Measurements from ENCODE around the gene PTGS1.
"Not testable (repeated sequence)": the region's sequence is repeated elsewhere in the genome, so short reads cannot be mapped to it uniquely, and the experiment has no call there.

PTGS1 gene

DNA sequence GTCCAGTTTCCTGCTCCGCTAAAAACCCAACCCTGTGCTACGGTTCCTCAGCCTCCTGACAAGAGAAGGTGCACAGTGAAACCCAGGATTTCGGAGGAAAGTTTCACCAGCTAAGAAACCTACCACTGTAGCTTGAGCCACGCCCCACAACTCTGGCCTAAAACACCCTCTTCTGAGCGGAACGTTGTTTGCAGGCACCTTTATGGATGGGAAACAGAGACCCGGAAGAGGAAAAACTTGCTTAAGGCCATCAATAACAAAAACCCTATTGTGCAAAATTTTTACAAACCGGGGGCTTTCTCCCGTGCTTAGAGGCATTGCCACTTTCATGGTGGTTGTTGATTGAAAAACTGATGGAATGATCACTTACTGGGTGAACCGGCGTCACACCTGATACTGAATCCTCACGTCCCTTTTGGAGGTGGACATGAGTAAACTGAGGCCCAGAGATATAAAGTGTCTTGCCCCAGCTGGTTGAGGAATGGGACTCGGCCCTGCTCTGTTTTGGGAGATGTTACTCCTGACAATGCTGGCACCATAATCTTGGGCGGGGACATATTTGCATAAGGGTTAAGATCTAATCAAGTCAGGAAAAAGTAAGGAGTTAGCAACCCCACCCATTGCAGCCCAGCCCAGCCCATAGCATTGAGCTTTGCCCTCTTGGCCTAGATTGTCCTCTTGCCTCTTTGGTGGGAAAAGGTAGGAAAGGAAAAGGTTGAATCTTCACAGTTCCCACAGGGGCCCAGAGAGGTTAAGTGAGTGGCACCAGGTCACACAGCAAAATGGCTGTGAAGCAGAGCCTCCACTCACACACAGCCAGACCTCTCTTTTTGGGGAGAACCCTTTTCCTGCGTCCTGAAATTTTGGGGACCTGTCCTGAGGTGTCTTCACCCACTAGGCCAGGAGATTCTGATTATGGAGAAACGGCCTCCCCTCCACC, 23.2 kb upstream of the PTGS1 start:
- no peak for DNase-seq (ENCODE audit: low read depth in 2 of 2)

DNA sequence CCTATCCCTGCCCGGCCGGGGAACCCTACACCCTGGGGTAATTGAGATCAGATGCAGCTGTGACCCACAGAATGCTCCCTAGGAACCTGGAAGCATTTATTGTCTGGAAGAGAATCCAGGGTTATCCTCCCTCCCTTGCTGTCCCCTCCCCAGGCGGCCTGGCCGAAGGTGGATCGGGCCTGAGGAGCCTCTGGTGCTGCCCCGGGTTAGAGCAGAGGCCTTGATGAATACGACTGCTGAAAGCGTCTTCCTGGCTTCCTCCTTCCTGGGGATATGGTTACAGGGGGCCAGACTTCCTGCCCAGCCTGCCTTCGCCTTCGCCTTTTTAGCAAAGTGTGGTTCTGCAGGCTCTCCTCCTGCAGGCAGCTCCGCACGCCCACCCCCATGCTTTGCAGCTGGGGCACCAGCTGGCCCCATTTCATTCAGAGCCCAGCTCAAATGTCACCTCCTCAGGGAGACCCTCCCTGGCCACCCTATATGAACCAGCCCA, 22.5 kb upstream of the PTGS1 start:
- DNase-seq (ENCODE audit: low read depth in 2 of 2): no peak

DNA sequence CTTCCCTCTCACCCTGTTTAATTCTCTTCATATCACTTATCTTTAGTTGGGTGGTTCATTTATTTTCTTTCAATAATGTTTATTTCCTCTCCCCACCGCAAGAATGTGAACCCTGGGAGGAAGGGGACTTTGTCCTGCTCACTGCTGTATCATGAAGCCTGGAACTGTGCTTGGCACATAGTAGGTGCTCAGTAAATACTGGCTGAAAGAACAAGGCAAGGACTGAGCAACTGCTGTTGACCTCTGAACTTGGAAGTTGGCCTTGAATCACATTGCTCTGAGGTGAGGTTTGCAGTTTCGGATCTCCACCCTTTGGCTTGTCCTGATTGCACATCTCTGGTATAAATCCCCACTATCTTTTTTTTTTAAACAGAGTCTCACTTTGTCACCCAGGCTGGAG, 22.0 kb upstream of the PTGS1 start:
- no peak for DNase-seq (ENCODE audit: low read depth in 2 of 2)

DNA sequence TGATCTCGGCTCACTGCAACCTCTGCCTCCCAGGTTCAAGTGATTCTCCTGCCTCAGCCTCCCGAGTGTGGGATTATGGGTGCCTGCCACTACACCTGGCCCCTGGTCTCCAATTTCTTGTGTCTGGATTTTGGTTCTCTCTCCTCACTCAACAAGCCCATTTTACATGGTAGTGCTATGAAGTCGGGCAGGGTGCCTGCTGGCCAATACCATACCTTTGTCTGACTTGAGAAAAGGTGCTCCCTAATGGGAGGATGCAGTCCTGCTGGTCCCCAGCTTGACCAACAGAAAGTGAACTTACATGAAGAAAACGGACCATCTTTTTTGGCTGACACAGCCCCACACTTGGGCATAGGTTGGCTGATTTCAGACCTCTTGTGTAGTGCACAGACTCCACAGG, 21.6 kb upstream of the PTGS1 start:
- DNase-seq (ENCODE audit: low read depth in 2 of 2): no peak

DNA sequence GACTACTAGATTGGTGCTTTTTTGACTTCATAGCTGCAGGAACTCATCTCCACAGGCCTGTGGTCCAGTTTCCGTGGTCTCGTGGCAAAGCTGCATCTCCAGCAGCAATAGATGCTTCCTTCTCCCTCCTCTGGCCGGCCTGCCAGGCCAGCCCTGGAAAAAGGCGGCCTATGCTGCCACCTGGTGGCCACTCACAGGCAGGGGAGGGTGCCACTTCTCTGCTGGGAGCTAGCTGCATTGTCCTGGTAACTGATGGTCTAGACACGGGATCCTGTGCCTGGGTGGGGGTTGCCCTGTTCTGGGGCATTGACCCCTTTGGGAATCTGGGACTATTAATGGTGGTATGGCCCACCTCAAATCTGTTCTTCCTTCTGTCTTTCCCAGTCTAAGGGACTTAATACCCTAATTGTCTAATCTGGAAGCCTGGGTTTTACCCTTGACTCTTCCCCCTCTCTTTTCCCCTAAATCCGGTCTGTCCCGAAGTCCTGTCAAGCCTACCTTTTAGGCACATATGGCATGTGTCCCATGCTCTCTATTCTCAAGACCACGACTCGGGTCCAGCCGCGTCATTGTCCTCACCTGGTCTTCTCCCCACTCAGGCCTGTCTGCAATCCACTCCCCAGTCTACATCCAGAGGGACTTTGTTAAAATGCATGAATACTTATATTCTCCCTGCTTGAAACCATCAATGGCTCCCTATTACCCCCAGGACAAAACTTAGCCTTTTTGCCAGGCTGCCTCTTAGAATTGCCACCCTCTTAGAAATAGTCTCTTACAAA, 20.1 kb upstream of the PTGS1 start:
- peak; percentile 33 to 59 for DNase-seq (ENCODE audit: low read depth in 2 of 2)

DNA sequence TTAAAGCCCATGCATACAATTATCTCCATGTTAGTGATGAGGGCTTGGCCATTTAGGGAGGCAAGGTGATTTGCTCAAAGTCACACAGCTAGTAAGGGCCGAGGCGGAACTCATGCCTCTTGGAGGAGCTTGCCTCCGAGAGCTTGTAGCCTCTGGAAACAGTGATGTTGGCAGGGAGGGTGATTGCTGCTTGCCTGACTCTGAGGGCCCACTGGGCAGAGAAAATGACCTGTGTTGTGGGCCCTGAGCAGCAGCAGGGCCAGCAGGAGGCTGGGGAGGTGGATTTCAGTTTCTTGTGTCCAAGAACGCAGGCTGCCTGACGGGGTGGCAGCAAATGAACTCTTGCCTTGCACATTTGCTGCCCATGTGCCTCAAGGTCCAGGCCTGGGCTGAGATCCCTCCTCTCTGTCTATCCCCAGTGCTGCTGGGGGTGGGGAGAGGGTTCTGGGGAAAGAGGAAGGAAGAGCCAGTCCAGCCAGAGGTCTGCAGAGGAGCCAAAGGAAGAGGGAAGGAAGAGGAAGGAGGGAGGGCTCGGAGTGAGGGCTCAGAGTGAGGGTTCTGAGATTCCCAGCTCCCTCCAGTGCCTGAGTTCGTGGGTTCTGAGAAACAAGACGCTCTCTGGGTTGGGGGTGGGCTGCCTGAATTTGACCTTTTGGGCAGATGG, 16.2 kb upstream of the PTGS1 start:
- DNase-seq (ENCODE audit: low read depth in 2 of 2): no peak

DNA sequence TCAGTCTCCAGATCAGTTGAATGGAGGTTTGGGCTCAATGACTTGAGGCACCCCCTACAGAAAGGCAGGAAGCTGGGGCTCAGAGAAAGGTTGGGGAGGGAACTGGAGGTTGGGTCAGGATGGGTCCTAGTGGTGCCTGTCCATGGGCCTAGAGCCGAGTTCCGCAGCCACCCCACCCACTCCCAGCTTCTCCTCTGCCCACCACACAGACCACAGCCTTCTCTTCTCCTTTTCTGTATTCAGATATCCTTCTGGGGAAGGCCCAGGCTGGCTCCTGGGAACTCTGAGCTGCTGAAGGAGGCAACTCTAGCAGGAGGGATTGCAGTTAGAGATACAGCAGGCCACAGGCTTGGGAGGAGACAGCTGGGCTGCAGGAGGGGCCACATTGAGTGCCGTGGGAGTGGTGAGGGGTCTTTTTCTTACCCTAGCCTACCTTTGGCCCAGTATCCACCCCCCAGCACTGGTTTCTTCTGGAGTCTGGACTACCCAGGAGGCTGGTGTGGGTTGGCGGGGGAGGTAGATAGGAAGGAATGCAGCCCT, 15.4 kb upstream of the PTGS1 start:
- DNase-seq (ENCODE audit: low read depth in 2 of 2): no peak

DNA sequence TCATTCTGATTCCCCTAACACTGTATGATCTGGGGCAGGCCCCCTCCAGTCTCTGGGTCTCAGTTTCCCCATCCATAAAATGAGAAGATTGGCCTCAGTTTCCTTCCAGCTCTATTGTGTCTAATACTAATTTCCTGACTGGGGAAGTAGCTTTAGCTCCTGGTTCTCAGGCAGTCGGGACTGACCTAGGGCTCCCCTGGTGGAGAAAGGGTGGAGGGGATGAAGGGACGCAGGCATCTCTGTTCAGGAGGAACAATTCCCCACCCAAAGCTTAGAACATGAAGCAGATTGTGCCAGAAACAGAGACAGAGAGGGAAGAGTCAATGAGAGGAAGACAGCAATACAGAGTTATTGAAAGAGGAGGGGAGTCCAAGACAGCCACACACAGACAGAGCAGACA, 14.2 kb upstream of the PTGS1 start:
- DNase-seq (ENCODE audit: low read depth in 2 of 2): no peak

DNA sequence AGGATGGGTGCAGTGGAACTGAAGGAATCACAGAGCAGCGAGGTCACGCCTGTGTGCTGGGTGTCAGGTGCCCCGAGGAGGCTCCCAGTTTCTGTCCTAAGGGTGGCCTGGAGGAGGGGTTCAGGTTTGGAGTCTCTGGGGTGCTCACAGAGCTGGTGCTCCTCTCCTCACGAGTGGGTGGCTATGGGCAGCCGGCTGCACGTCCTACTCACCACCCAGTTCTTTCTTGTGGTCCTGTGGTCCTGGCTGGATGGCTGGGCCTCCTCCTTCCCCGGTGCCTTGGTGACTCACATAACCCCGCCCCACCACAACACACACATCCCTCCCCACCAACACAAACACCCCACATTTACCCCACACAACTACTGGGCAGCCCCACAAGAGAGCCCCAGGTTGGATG, 9.9 kb upstream of the PTGS1 start:
- no peak for DNase-seq (ENCODE audit: low read depth in 2 of 2)

DNA sequence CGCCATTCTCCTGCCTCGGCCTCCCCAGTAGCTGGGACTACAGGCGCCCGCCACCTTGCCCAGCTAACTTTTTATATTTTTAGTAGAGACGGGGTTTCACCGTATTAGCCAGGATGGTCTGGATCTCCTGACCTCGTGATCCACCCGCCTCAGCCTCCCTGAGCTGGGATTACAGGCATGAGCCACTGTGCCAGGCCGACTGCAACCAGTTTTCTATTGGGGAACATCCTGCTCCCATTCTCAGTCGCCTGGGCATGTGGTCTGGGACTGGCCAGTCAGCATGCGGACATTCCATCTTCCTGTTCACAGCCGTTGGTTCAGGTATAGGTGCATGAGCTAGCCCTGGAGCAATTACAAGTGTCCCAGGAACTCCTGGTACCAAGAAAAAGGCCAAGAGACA, 7.7 kb upstream of the PTGS1 start:
- DNase-seq (ENCODE audit: low read depth in 2 of 2): not testable (repeated sequence)

DNA sequence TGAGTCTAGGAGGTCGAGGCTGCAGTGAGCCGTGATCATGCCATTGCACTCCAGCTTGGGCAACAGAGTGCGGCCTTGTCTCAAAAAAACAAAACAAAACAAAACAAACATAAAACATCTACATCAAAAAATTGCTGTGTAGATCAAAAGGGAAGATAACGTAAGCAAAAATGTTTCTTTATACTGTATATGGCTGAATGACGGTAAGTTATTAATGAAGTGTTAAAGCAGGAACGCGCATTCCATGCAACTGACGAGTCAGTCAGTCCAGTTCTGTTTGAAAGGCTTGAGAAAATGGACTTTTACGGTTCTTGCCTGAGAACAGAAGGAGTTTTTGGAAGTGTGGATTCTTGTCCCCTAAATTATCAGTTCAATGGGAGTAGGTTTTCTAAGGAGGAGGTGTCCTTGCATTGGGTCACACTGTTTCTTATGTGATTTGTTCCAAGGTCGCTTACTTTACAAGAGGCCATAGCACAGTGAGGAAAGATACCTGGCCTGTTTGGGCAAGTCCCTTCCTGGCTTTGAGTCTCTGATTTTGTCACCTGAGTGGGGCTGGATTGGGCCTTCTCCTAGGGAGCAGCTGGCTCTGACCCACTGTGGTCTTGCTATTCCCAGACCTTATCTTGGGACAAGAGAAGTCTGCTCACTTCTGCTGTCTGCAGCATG, 6.6 kb upstream of the PTGS1 start:
- DNase-seq (ENCODE audit: low read depth in 2 of 2): no peak

DNA sequence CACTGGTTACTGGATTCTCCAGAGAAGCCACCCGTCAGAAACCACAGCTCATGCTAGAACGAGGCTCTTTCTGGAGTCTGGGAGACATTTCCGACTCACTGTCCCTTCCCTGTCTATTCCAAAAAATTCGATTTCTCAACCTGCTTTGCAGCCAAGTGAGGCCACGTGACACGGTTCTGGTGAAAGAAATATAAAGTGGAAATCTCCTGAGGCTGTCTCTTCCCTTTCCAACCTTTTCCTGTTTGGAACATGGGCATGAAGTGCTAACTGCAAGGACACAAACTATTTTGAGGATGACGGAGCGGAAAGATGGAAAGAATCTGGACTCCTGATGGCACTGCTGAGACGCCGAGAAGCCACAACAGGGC, 6.1 kb upstream of the PTGS1 start:
- DNase-seq (ENCODE audit: low read depth in 2 of 2): no peak

DNA sequence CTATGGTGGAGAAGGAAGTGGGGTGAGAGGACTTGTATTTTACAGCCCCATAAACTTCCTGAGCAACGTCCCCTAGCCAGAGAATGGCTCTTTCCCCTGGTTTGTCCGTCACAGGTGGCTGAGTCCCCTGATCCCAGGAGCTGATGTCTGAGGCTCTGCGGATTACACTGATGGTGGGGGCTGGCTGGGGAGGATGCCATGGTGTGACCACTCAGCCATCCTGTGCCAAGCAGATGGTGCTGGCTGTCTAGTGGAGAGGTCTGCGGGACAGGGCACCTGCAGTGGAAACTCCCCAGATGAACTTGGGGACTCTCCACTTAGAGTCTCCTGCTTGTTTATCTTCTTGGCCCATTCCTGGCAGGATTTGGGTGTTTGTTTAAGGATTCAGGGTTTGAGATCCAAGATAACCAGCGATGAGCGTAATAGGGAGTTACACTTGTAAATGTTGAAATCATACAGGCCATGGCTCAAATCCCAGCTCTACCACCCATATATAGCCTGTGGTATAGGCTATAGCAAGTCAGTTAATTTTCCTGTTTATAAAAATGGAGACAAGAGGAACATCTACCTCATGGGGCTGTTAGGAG, 4.7 kb upstream of the PTGS1 start:
- DNase-seq (ENCODE audit: low read depth in 2 of 2): no peak

DNA sequence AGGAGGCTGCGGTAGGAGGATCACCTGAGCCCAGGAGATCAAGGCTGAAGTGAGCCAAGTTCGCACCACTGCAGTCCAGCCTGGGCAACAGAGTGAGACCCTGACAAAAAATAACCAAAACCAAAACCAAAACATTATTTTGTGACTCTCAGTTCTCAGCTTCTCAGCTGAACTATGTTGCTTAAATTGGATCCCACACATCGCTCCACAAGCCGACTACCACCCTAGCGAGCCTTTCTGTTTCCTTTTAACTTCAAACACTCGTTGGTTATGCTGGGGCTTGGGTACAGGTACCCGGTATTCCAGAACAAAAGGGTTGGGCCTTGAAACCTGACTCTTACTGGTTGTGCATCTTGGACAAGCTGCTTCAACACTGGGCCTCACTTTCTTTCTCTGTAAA, 3.8 kb upstream of the PTGS1 start:
- no peak for DNase-seq (ENCODE audit: low read depth in 2 of 2)

DNA sequence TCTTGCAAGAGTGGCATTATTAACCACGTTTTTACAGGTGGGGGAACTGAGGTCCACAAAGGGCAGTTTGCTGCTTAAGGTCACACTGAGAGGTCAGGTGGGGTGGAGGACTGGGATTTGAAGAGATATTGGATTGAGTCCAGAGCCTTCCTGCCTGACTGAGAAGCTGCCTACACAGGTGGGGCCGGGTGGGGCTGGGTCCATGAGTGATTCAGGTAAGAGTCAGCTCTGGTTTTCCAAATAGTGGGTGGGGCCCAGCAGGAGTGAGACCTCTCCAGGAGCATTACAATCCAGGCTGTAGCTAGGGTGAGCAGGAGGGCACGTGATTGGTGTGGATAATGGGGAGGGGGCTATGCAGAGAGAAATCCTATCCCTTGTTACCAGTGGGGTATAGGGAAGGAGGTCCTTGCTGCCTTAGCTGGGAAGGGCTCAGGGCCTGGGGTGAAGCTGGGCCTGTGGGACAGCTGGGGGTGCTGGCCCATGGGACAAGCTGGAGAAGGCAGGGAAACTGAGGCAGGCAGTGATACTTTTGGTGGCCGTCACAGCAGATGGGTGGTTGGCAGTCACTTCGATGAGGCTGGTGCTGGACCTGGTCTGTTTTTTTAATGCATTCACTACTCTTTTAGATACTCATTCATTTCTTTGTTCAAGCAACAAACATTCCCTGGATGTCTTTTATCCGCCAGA, 2.9 kb upstream of the PTGS1 start:
- no peak for DNase-seq (ENCODE audit: low read depth in 2 of 2)

DNA sequence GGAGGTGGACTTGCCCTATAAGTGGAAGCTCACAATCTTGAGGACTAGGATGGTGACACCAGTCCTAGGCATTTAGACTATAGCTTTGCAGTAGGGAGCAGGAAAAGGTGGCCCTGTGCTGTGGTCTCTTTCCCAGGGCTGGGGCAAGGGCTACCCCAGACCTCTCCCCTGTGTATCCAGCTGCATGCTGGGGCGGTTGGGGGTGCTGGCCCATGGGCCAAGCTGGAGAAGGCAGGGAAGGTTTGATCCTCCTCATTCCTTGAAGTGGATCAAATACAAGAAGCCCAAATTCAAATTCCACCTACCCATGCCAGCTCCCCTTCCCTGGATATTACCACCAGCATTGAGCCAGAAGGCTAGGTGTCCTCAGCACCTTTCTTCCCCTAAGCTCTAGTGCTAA, 2.2 kb upstream of the PTGS1 start:
- DNase-seq (ENCODE audit: low read depth in 2 of 2): no peak

DNA sequence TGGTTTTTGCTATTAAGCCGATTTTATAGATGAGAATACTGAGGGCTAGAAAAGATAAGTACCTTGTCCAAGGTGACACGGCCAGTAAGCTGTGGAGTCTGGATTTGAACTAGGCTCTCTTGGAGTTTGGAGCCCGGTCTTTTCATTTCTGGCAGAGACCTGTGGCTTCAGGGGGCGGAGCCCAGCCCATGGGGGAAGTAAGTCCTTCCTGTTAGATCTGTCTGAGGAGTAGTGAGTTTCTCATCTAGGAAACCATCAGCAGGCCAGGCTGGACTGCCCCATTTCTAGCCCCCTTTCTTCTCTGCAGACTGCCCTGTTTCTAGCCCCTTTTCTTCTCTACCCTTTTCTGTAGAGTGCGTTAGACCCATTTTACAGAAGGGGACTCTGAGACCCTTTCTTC, 521 bp upstream of the PTGS1 start:
- DNase-seq (ENCODE audit: low read depth in 2 of 2): no peak

DNA sequence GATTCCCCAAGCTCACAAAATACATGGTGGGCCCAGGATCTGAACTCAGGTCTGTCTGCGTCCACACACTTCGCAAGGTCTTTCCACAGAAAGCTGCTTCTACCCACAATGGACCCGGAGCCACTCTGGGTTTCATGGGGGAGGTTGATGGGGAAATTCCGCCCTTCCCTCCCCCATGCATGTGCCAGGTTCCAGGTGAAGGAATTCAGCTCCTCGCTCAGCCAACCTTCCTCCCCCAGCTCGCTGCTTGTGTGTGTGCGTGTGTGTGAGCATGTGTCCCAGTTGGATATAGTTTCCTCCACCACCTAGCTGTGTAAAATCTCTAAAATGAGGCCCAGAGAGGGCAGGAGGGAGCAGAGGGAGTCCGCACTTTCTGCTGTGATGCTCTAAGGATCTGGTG, 1.0 kb downstream of the PTGS1 start:
- no peak for DNase-seq (ENCODE audit: low read depth in 2 of 2)

DNA sequence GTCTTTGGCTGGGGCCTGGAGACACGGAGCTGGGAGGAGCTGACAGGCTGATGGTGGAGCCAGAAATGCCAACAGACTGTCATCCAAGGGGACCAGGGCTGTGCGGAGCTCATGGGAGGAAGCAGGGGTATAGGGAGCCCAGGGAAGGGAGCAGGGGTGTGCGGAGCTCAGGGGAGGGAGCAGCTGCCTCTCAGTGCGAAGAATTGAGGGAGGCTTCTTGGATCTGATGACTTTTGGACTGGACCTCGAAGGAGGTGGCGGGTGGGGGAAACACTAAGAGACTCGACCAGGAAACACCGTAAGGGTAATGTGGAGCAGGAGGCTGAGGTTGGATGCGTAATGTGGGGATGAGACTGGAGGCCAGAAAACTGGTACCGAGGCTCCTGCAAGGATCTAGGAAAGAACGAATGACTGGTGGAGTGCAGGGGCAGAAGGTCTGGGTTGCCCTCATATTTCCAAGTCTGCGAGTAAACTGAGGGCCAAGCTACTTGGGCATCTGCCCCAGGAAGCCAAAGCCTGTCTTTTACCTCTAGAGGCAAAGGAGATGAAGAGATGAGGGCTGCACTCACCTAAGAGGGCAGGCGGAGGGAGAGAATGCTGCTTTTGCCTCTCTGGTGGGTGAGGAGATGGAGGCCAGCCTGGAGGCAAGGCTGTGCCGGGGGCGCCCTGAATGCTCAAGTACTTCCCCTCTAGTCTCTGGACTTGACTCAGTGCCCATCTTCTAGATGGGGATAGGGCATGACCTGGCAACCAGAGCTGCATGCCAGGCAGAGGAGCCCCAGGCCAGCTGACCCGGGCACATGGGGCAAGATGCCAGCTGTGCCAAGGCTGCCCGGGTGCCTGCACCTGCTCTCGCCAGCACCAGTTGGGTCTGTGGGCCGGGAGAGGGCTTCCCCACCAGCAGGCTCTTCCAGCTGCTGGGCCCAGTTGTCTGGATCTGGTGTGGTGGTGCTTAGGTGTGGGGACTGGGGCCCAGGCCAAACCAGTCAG, 2.3 kb downstream of the PTGS1 start:
- no peak for DNase-seq (ENCODE audit: low read depth in 2 of 2)

All from activated CD8-positive, alpha-beta memory T cell treated with anti-CD3 and anti-CD28 coated beads for 4 hours (primary cell).